ENCODE data around the gene PRICKLE1. TPM values are rescaled to one million over a fixed set of nuclear protein-coding genes. Genes with fewer than 3 reads are reported as not detected.

PRICKLE1 gene
- total and polyA plus RNA-seq, 2 of the 13 experiments (the other 11 are each of a cell fraction or from before 2014, with no cell fraction given): not detected

GRCh38 chr12:42565633-42566032 lies 23.9 kb downstream of the PRICKLE1 start (continued):
- TF ChIP-seq ZNF280B (CRISPR knock-in tag; IDR thresholded peaks at IDR 0.05; ENCODE audit: borderline replicate concordance): no peak
- no peak for TF ChIP-seq ZMYM2 (CRISPR knock-in tag; IDR thresholded peaks at IDR 0.05)
- TF ChIP-seq ZNF142 (CRISPR knock-in tag; IDR thresholded peaks at IDR 0.05): no peak

GRCh38 chr12:42564996-42565395 lies 24.6 kb downstream of the PRICKLE1 start:
- no peaks in the 10 kb centered on the region for H3K79me2 ChIP-seq (ENCODE audit: insufficient read depth, low read length)
- no peak overlapping the region for H3K4me3 ChIP-seq (replicated peaks in 1 of 3; ENCODE audit: insufficient read depth in 1 of 3, low read depth in 2 of 3, low read length in 3 of 3)
- H3K36me3 ChIP-seq (replicated peaks in 1 of 2; ENCODE audit: control insufficient read depth in 1 of 2, insufficient read depth in 2 of 2, low read length in 2 of 2): no peaks in the 10 kb centered on the region
- no peak overlapping the region for H3K4me2 ChIP-seq (ENCODE audit: low read depth, low read length)
- H4K20me1 ChIP-seq (ENCODE audit: insufficient read depth, low read length): no peaks in the 10 kb centered on the region
- POLR2A ChIA-PET: no interaction called here
- H2AFZ ChIP-seq (ENCODE audit: low read length): no peak overlapping the region
- no peak overlapping the region for H3K9ac ChIP-seq (ENCODE audit: insufficient read depth, low read depth, low read length)
- intact Hi-C loops (cut with micrococcal nuclease; ENCODE audit: unreplicated experiment) (no loop called here), in situ Hi-C loops (cut with HindIII; ENCODE audit: extremely low pct_ligation_motif_present, low pct_unique_long_range_greater_than_20kb) (loop anchor here (5.0 kb wide), 1 partner anchor 83 kb away; no protein-coding TSS in a partner anchor)
- H3K4me1 ChIP-seq (ENCODE audit: insufficient read depth, low read length): no peaks in the 10 kb centered on the region
- ATAC-seq (no peak), DNase-seq (ENCODE audit: low spot score) (no peak), FAIRE-seq (no peak)
- no TSS peak for BruUV-seq (replicated peaks)
- H3K27me3 ChIP-seq (ENCODE audit: control insufficient read depth in 1 of 2, insufficient read depth in 2 of 2, low read length in 2 of 2): no peaks in the 10 kb centered on the region
- CTCF ChIA-PET (ENCODE audit: low intra/inter-chr PET ratio, low total read pairs): no interaction called here
- no peaks in the 10 kb centered on the region for H3K9me3 ChIP-seq (ENCODE audit: low read length)
- H3K27ac ChIP-seq (ENCODE audit: extremely low read length, insufficient read depth, low read length): no peak overlapping the region
- WGBS (ENCODE audit: low lambda C conversion rate): 0% methylated on average over 2 of the region's 2 CpGs
- TF ChIP-seq SALL2 (CRISPR knock-in tag; IDR thresholded peaks at IDR 0.05) (no peak), CENPBD1 (CRISPR knock-in tag; IDR thresholded peaks at IDR 0.05; ENCODE audit: borderline replicate concordance, low read depth) (no peak), STAG1 (CRISPR knock-in tag; IDR thresholded peaks at IDR 0.05) (no peak), SIN3A (IDR thresholded peaks at IDR 0.05; ENCODE audit: borderline replicate concordance, low read depth, low read length) (no peak), ZNF224 (CRISPR knock-in tag; IDR thresholded peaks at IDR 0.05) (no peak), CBX1 (IDR thresholded peaks at IDR 0.05; ENCODE audit: low read depth) (no peak), SMARCC2 (IDR thresholded peaks at IDR 0.05) (no peak), MED8 (CRISPR knock-in tag; IDR thresholded peaks at IDR 0.05; ENCODE audit: insufficient replicate concordance) (no peak), PHF20 (CRISPR knock-in tag; IDR thresholded peaks at IDR 0.05) (no peak)
